NCI-H2171 treated with DMSO at 0.1 percent for 48 hours (cell line): ENCODE results near the gene ATR.
A peak's percentile ranks its signal among the peaks of the same experiment; 100 is the strongest.
"Not testable (repeated sequence)": the region's sequence is repeated elsewhere in the genome, so short reads cannot be mapped to it uniquely, and the experiment has no call there.

ENCODE experiments used
- DNase-seq: peaks from one replicate; lab custom pipeline; 2025; lab: John Stamatoyannopoulos, UW

ATR gene

DNA sequence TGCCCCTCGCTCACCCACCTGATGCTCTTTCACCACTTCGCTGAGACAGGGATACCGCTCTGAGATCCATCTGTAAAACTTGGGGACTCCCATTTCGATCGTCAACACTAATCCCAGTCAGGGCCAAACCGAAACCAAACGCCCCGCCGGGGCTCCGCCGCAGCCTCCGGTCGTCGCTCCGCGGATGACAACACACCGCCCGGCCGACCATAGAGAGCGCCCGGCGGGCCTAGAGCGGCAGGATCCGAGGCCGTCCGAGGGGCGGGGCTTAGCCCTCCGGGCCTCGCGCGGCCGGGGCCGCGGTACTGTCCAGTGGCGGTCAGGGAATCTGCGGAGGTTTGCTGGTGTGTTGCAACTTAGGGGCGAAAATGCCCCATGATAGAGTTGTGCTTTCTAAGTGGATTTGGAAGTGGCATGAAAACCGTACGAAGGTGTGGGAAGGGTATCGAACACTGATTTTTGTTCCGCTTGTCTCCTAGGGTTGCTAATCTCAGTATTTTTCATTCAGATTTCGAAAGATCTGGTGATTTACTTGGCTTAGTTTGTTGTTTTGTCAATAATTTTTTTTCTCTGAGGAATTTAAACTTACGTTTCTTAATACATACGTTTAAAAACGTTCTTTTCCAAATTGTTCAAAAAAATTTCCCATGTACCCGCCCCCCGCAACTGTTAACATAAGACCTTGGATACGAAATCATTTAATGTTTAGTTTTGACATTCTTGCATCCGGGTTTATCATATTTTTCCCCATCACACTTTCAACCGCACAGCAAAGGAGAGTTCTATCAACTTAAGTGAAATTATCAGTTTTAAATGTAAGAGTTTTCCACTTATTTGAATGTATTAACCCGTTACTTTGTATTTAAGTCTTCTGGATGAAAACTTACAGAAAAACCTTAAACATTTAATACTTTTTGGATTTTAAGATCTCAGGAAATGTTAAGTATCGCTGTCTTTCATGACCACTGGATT lies 130.4 kb downstream of the ATR start, which contains the start of gene XRN1:
XRN1 (minus strand) TSS at position 186 of the 972 bp plus-strand sequence; CDS start at position 93, 93 bp downstream.
- peak; percentile 87 for DNase-seq

GRCh38 chr3:142447301-142447851 lies 131.2 kb downstream of the ATR start:
- peak; percentile 62 for DNase-seq

- no peak for DNase-seq
Measured at GRCh38 chr3:142445816-142446254, 132.7 kb downstream of the ATR start.

DNA sequence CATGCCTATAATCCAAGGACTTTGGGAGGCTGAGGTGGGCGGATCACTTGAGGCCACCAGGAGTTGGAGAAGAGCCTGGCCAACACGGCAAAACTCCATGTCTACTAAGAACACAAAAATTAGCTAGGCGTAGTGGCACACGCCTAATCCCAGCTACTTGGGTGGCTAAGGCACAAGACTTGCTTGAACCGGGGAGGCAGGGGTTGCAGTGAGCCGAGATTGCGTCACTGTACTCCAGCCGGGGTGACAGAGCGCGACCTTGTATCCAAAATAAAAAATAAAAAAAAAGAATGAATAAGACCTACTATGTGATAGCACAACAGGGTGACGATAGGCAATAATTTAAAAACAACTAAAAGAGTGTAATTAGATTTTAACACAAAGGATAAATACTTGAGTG lies 134.2 kb downstream of the ATR start:
- no peak for DNase-seq

- DNase-seq: not testable (repeated sequence)
Measured at GRCh38 chr3:142443060-142443459, 135.5 kb downstream of the ATR start.

- not testable (repeated sequence) for DNase-seq
Measured at GRCh38 chr3:142439499-142440220, 138.9 kb downstream of the ATR start.

- DNase-seq: not testable (repeated sequence)
Measured at GRCh38 chr3:142438096-142438495, 140.4 kb downstream of the ATR start.

DNA sequence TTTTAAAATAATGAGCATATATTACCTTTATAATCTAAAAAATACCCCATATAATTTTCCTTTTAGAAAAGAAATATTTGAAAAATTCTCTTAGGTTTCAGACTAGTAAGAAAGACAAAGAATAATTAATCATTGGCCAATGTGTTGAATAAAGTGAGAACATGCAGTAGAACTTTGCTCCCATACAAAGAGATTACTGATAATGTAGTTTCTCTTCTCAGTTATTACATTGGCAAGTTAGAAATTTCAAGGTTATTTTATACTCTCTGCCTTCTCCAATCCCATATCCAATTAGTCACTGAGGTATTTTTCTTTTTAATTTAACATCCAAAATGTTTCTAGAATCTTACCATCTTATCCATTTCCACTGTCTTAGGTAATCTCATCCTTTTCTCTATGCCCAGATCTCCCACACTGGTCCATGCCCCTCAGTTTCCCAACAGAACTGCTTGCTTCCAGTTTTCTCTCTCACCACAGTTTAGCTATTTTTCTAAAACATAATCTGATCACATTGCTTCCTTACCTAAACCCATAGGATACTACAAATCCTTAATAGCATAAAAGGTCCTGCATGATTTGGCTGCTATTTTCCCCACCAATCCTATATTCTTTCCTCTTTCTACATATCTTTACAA lies 141.5 kb downstream of the ATR start:
- DNase-seq: no peak

- DNase-seq: no peak
Measured at GRCh38 chr3:142434503-142434902, 144.0 kb downstream of the ATR start.

DNA sequence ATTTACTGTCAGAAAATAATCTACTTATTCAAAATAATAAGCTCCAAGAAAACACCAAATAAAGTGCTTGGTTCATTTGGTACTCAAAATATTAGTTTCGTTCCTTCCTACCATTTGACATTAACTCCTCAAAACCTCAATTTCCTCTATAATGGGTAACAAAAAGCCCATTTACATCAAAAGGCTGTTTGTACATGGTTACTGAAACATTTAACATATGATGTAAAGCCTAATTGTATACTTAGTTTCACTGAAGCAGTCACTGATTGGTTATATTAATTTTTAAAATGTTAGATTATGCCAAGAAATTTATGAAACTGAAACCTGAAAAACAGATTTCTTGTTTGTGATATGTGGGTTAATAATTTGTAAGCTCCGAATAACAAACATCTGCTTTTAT lies 145.4 kb downstream of the ATR start:
- DNase-seq: no peak

DNA sequence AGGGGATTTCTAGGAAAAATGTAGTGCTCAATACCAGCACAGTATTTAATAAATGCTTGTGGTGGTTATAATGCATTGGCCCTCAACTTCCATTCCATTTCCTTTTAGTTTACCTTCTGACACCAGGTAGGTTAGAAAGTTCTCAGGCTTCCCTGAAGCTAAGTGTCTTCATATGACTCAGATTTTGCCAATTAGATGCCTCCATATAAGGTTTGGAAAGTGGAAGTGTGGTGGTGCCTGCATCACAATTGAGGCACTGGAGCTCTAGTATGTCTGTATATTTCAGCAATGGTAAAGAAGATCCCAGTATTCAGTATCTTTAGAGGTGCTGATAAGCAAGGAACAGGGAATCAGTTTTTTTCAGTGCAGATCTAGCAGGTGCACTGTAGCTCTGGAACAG lies 149.0 kb downstream of the ATR start:
- no peak for DNase-seq

DNA sequence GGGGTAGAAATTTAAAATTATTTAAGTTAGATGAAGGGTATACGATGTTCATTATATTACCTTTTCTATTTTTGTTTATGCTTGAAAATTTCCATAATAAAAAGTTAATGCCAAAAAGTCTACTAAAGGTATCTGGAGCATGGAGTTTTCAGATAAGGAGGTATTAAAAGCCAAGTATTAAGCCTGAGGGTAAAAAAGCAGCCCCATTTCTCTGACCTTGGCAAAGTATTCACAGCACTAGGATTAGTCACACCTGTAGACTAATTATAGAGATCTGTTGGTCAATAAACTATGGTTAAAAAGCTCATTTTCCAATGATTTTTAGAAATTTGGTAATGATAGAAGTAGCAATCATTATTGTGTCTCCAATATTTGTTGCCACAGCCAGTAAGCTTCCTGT lies 153.8 kb downstream of the ATR start:
- no peak for DNase-seq

GRCh38 chr3:142418926-142419592 lies 159.5 kb downstream of the ATR start:
- no peak for DNase-seq

- no peak for DNase-seq
Measured at GRCh38 chr3:142417302-142417701, 161.2 kb downstream of the ATR start.

DNA sequence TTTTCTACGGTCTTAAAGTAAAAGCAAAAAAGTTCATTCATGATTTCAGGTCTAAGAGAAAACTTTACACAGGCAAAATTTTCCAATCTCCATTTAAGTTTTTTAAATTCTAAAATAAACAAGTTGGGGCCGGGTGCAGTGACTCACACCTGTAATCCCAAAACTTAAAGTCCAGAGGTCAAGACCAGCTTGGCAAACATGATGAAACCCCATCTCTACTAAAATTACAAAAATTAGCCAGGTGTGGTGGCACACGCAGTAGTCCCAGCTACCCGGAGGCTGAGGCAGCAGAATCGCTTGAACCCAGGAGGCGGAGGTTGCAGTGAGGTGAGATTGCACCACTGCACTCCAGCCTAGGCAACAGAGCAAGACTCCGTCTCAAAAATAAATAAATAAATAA lies 178.0 kb downstream of the ATR start:
- not testable (repeated sequence) for DNase-seq
